AG04450 (cell line): ENCODE data around the gene ZNF740. TPM values are rescaled to one million over a fixed set of nuclear protein-coding genes. Genes with fewer than 3 reads are reported as not detected.

Source experiments
- CTCF ChIA-PET: fragments of 300-600, 350-600 bp; formaldehyde crosslinking; extraction: SDS; loops from one replicate; lab custom pipeline; 2022; ENCODE audit warnings: antibody characterized with exemption, inconsistent platforms; lab: Charles Lee
- POLR2A ChIA-PET: fragments of 350-600 bp; formaldehyde crosslinking; extraction: SDS; loops from one replicate; lab custom pipeline; 2021; ENCODE audit warnings: antibody characterized with exemption, inconsistent platforms; lab: Yijun Ruan, JAX
- DNase-seq: peaks from one replicate; pipeline ENCODE4 v3.0.0-alpha.2; 2011; ENCODE audit warnings: low read depth, low spot score
- H3K27ac ChIP-seq: one replicate; pipeline ENCODE4 v1.5.1; 2012; ENCODE audit warnings: low read depth, low read length, control low read depth
- H3K27me3 ChIP-seq: one replicate; pipeline ENCODE4 v1.6.0; 2012; ENCODE audit warnings: low read length; ENCODE audit not compliant: control insufficient read depth, insufficient read depth
- H3K4me3 ChIP-seq: 2 replicates; pipeline ENCODE4 v1.5.1; 2011; ENCODE audit warnings: mild to moderate bottlenecking, low read depth, low read length, control low read depth
- H3K9me3 ChIP-seq: 2 replicates; pipeline ENCODE4 v1.5.1; 2012; ENCODE audit warnings: low read length; ENCODE audit not compliant: control insufficient read depth, insufficient read depth
- CTCF ChIP-seq: IDR thresholded peaks from 2 replicates; pipeline ENCODE4 v1.5.1; 2011; ENCODE audit warnings: low read depth, low read length, control low read depth, inconsistent platforms
- polyA plus RNA-seq: library from polyadenylated mRNA; depleted of rRNA; stranded (reverse); fragments of >200 nt; gene quantifications from 2 replicates; pipeline ENCODE4 v1.2.3, GENCODE V29; 2011

Gene ZNF740
- polyA plus RNA-seq, 1 experiment, result 21.7 TPM

GRCh38 chr12:53145383-53146260, 34.9 kb upstream of the ZNF740 start:
- TF ChIP-seq CTCF, result no peak
- Histone ChIP-seq H3K4me3 (no peak overlapping the region), H3K27ac (no peak overlapping the region), H3K27me3 (no peaks in the 10 kb centered on the region), H3K9me3 (no peaks in the 10 kb centered on the region)
- CTCF ChIA-PET, result interaction anchor here (1.1 to 1.4 kb wide), 2 partner anchors 14 to 46 kb away, joined by 3 to 4 read pairs; no protein-coding TSS in a partner anchor
- POLR2A ChIA-PET, result interaction anchor here (0.6 kb wide), 2 partner anchors 78 to 1055 kb away, joined by 3 to 7 read pairs; no protein-coding TSS in a partner anchor
- no peak for DNase-seq

DNA sequence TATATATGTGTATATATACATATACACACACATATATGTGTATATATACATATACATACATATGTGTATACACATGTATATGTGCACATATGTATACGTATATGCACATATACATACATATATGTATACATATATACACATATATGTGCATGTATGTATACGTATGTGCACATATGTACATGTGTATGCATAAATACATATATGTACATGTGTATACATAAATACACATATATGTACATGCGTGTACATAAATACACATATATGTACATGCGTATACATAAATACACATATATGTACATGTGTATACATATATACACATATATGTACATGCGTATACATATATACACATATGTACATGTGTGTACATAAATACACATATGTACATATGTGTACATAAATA, 33.3 kb upstream of the ZNF740 start:
- Histone ChIP-seq H3K9me3 (no peaks in the 10 kb centered on the region), H3K4me3 (no peak overlapping the region), H3K27me3 (no peaks in the 10 kb centered on the region), H3K27ac (no peak overlapping the region)
- no peak for DNase-seq
- TF ChIP-seq CTCF, result no peak
- ChIA-PET POLR2A (interaction anchor here (0.7 kb wide), 1 partner anchor 8 kb away, joined by 3 read pairs; no protein-coding TSS in a partner anchor), CTCF (interaction anchor here (0.7 kb wide), 1 partner anchor 12 kb away, joined by 3 read pairs; no protein-coding TSS in a partner anchor)

DNA sequence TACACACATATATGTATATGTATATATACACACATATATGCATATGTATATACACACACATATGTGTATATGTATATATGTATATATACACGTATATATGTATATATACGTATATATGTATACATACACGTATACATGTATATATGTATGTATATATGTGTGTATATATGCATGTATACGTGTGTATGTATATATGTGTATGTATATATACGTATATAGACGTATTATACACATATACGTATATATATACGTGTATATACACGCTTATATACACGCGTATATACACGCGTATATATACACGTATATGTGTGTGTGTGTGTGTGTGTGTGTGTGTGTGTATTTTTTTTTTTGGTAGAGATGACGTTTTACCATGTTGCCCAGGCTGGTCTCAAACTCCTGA, 32.9 kb upstream of the ZNF740 start:
- DNase-seq, result no peak
- ChIA-PET CTCF (no interaction called here), POLR2A (no interaction called here)
- Histone ChIP-seq H3K27ac (no peak overlapping the region), H3K27me3 (no peaks in the 10 kb centered on the region), H3K9me3 (no peaks in the 10 kb centered on the region), H3K4me3 (no peak overlapping the region)
- TF ChIP-seq CTCF, result no peak

DNA sequence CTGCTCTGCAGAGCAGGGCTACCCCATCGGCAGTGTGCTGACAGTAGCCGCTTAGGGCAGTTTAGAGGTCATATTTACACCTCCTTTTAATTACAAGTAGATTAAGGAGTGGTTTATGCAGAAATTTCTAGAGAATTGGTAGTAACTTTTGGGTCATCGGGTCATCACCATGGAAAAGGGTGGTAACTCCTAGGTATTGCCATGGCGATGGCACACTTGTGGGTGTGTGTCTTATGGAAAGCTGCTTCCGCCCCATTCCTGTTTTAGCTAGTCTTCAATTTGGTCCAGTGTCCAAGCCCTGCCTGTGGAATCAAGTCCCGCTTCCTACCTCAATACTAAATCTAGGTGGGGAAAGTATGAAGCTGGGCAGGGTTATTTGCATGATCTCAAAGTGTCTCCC, 29.5 kb upstream of the ZNF740 start:
- ChIA-PET CTCF (interaction anchor here (1.0 kb wide), 1 partner anchor 9 kb away, joined by 3 read pairs; no protein-coding TSS in a partner anchor), POLR2A (no interaction called here)
- TF ChIP-seq CTCF, result no peak

DNA sequence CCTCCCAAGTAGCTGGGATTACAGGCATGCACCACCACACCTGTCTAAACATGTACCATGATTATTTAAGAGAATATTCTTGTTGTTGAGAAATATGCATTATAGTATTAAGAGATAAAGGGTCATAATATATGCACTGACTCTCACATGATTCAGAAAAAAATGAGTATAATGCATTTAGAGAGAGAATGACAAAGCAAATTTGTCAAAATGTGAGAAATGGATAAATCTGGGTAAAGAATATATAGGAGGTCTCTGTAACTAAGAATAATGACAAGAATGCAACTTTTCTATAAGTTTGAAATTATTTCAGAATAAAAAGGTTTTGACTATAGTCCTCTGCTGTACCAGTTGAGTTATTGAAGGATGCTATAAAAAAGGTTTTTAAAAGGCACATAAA, 28.1 kb upstream of the ZNF740 start:
- CTCF ChIA-PET, result no interaction called here
- no peak for DNase-seq
- no peak overlapping the region for H3K4me3 ChIP-seq
- POLR2A ChIA-PET, result no interaction called here
- H3K9me3 ChIP-seq, result peaks cover 3% of the 10 kb centered on the region; the same call in 1 of the 2 replicates
- TF ChIP-seq CTCF, result no peak
- no peak overlapping the region for H3K27ac ChIP-seq
- H3K27me3 ChIP-seq, result no peaks in the 10 kb centered on the region

More for the DNA sequence above, 29.5 kb upstream of the ZNF740 start:
- Histone ChIP-seq H3K27me3 (no peaks in the 10 kb centered on the region), H3K27ac (no peak overlapping the region), H3K4me3 (no peak overlapping the region), H3K9me3 (peaks cover 3% of the 10 kb centered on the region; the same call in 1 of the 2 replicates)
- DNase-seq, result no peak
